Gastroesophageal sphincter (tissue), 4 donors: ENCODE measurements around the gene STEAP1B. TPM values are rescaled to one million over a fixed set of nuclear protein-coding genes. Genes with fewer than 3 reads are reported as not detected.

Source experiments
- ATAC-seq: fragments of 150-250 bp; one replicate; pipeline ENCODE4 v1.9.1; 2016; ENCODE audit warnings: mild to moderate bottlenecking, moderate library complexity
- H3K27ac ChIP-seq, 4 donors: fragments of 200-600 bp; sonication (generic) in 3 of 4; 1 replicate in 3 of 4; 2 replicates in 1 of 4; pipeline ENCODE4 v1.5.1; 2016 to 2019
- H3K27me3 ChIP-seq: fragments of 200-600 bp; sonication (generic); one replicate; pipeline ENCODE4 v1.5.1; 2019
- H3K36me3 ChIP-seq, 2 donors: fragments of 200-600 bp; sonication (generic); one replicate each; pipeline ENCODE4 v1.5.1; 2019; ENCODE audit warnings: control low read depth in 1 of 2
- H3K4me1 ChIP-seq, 3 donors: fragments of 200-600 bp; sonication (generic); 1 replicate in 2 of 3; 2 replicates in 1 of 3; pipeline ENCODE4 v1.5.1; 2016 to 2019; ENCODE audit warnings: control low read depth in 2 of 3
- H3K4me3 ChIP-seq, 2 donors: fragments of 200-600 bp; sonication (generic); one replicate each; pipeline ENCODE4 v1.5.1; 2019; ENCODE audit warnings: mild to moderate bottlenecking in 1 of 2, moderate library complexity in 1 of 2
- H3K9me3 ChIP-seq, 3 donors: fragments of 200-600 bp; sonication (generic); one replicate each; pipeline ENCODE4 v1.5.1; 2017 to 2019; ENCODE audit warnings: control low read depth in 2 of 3
- EP300 ChIP-seq: sonication (generic); formaldehyde crosslinking; IDR thresholded peaks from one replicate; pipeline ENCODE4 v1.6.1; 2017; ENCODE audit warnings: antibody characterized with exemption, mild to moderate bottlenecking
- POLR2A ChIP-seq, 2 donors: fragments of 450-650 bp; IDR thresholded peaks; one replicate each; pipeline ENCODE4 v1.6.1; 2017; ENCODE audit warnings: antibody characterized with exemption in 2 of 2, mild to moderate bottlenecking in 2 of 2, moderate library complexity in 1 of 2
- POLR2AphosphoS5 ChIP-seq: sonication (generic); formaldehyde crosslinking; IDR thresholded peaks from one replicate; pipeline ENCODE4 v1.6.1; 2017; ENCODE audit warnings: antibody characterized with exemption
- WGBS, 2 donors: methylation state at CpG; one replicate each; pipeline ENCODE4 v1.1.5; 2018; ENCODE audit warnings: low coverage in 1 of 2; 5-methylcytosine and 5-hydroxymethylcytosine counted together
- total RNA-seq, 4 donors: library from RNA; depleted of rRNA; stranded (reverse); fragments of >200 nt; gene quantifications; one replicate each; pipeline ENCODE4 v1.1.0, GENCODE V29; 2016
- TF ChIP-seq, protein P1 (sequence below), 4 experiments: fragments of 200-600 bp in 2 of 4; fragments of 450-650 bp in 2 of 4; sonication (generic) in 1 of 4; IDR thresholded peaks; one replicate each; pipeline ENCODE4 v1.5.1; 2017 to 2019; ENCODE audit warnings: antibody characterized with exemption in 4 of 4, mild to moderate bottlenecking in 2 of 4, moderate library complexity in 2 of 4

The STEAP1B gene
- total RNA-seq, 4 donors from 2014 or later, result 0.66 to 2.8 (median 0.67) TPM; not detected in 1

- Histone ChIP-seq H3K27me3 (no peaks in the 10 kb centered on the region), H3K27ac (no peak overlapping the region), H3K4me1 (no peaks in the 10 kb centered on the region), H3K9me3 (no peaks in the 10 kb centered on the region), H3K36me3 (no peaks in the 10 kb centered on the region), H3K4me3 (no peak overlapping the region)
- TF ChIP-seq, protein P1, sequence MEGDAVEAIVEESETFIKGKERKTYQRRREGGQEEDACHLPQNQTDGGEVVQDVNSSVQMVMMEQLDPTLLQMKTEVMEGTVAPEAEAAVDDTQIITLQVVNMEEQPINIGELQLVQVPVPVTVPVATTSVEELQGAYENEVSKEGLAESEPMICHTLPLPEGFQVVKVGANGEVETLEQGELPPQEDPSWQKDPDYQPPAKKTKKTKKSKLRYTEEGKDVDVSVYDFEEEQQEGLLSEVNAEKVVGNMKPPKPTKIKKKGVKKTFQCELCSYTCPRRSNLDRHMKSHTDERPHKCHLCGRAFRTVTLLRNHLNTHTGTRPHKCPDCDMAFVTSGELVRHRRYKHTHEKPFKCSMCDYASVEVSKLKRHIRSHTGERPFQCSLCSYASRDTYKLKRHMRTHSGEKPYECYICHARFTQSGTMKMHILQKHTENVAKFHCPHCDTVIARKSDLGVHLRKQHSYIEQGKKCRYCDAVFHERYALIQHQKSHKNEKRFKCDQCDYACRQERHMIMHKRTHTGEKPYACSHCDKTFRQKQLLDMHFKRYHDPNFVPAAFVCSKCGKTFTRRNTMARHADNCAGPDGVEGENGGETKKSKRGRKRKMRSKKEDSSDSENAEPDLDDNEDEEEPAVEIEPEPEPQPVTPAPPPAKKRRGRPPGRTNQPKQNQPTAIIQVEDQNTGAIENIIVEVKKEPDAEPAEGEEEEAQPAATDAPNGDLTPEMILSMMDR (IDR thresholded peaks at IDR 0.05), result no peak
- no peak for TF ChIP-seq POLR2AphosphoS5
- no peak for TF ChIP-seq EP300
- no peak for TF ChIP-seq POLR2A (IDR thresholded peaks at IDR 0.05)
- no peak for ATAC-seq
- WGBS, 2 donors, result 83 to 95% methylated on average over 2 of the region's 2 CpGs
Observed at GRCh38 chr7:22373911-22374310, 126.1 kb downstream of the STEAP1B start.

- WGBS, 2 donors, result 57 to 70% methylated on average over 3 of the region's 3 CpGs
- Histone ChIP-seq H3K4me3 (no peak overlapping the region), H3K27ac (no peak overlapping the region), H3K36me3 (no peaks in the 10 kb centered on the region), H3K4me1 (no peaks in the 10 kb centered on the region), H3K27me3 (no peaks in the 10 kb centered on the region), H3K9me3 (no peaks in the 10 kb centered on the region)
- TF ChIP-seq, protein P1 (IDR thresholded peaks at IDR 0.05), result no peak
- TF ChIP-seq POLR2AphosphoS5, result no peak
- no peak for TF ChIP-seq EP300
- no peak for TF ChIP-seq POLR2A (IDR thresholded peaks at IDR 0.05)
- no peak for ATAC-seq
Observed at GRCh38 chr7:22373388-22373787, 126.6 kb downstream of the STEAP1B start.

- no peak overlapping the region for H3K27ac ChIP-seq
- ATAC-seq, result no peak
- TF ChIP-seq POLR2AphosphoS5 (no peak), POLR2A (IDR thresholded peaks at IDR 0.05) (no peak), EP300 (no peak)
- TF ChIP-seq, protein P1 (IDR thresholded peaks at IDR 0.05), result no peak
- no peaks in the 10 kb centered on the region for H3K4me1 ChIP-seq
- H3K27me3 ChIP-seq, result no peaks in the 10 kb centered on the region
- no peaks in the 10 kb centered on the region for H3K36me3 ChIP-seq
- no peak overlapping the region for H3K4me3 ChIP-seq
- H3K9me3 ChIP-seq, result no peaks in the 10 kb centered on the region
- 77 to 81% methylated on average over 5 to 6 of the region's 6 CpGs for WGBS, 2 donors
Observed at GRCh38 chr7:22372863-22373262, 127.1 kb downstream of the STEAP1B start.

DNA sequence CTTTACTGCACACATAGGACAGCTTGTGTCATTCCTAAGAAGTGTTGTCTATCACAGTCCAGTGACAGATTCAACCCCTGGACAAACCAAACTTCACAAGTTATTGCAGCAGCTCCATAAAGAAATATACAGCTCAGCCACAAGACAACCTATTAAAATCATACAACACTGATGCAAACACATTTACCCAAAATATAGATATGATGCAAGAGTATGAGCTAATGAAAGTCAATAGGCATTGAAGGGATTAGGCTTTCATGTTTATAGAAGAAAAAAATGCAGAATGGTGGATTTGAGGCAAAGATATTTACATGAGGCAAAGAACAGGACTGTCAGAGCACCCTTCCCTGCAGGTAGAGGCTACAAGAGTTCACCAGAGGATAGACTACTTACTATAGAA lies 128.1 kb downstream of the STEAP1B start:
- H3K4me1 ChIP-seq, result no peaks in the 10 kb centered on the region
- H3K27ac ChIP-seq, result no peak overlapping the region
- TF ChIP-seq EP300, result no peak
- no peak for TF ChIP-seq POLR2AphosphoS5
- TF ChIP-seq, protein P1 (IDR thresholded peaks at IDR 0.05), result no peak
- TF ChIP-seq POLR2A (IDR thresholded peaks at IDR 0.05), result no peak
- no peak for ATAC-seq
- no peak overlapping the region for H3K4me3 ChIP-seq
- H3K36me3 ChIP-seq, result no peaks in the 10 kb centered on the region
- H3K27me3 ChIP-seq, result no peaks in the 10 kb centered on the region
- H3K9me3 ChIP-seq, result no peaks in the 10 kb centered on the region

Other genes starting within 250 kb of the STEAP1B start
- gene RAPGEF5, start 143.0 kb downstream of the STEAP1B start, total RNA-seq, result 10 to 100 TPM; 21.5 to 29.8 (median 26.6) TPM
- 10 to 100 TPM in 1 of 4 donors, under 1 TPM in 1, not detected in 2; 0.85 to 27.9 TPM for gene IL6, start 227.0 kb upstream of the STEAP1B start, total RNA-seq